ENCODE results near the gene ZNF428. TPM values are rescaled to one million over a fixed set of nuclear protein-coding genes. Genes with fewer than 3 reads are reported as not detected.

ZNF428 gene
- total RNA-seq, 1 donor: 37.3 TPM

GRCh38 chr19:43648633-43649032, 29.2 kb upstream of the ZNF428 start:
- H2AFZ ChIP-seq (ENCODE audit: low read length): no peak overlapping the region
- no peaks in the 10 kb centered on the region for H3K79me2 ChIP-seq (ENCODE audit: insufficient read depth, low read length)
- no peak overlapping the region for H3K4me2 ChIP-seq (ENCODE audit: insufficient read depth, low read length)
- no peaks in the 10 kb centered on the region for H3K4me1 ChIP-seq (ENCODE audit: insufficient read depth, low read length)
- no peaks in the 10 kb centered on the region for H3K9me3 ChIP-seq (ENCODE audit: low read depth, low read length)
- no peak for DNase-seq (ENCODE audit: insufficient read length, low spot score, missing footprints)
- no peak overlapping the region for H3K27ac ChIP-seq (ENCODE audit: low read depth, low read length)
- peaks cover 3% of the 10 kb centered on the region for H4K20me1 ChIP-seq (ENCODE audit: insufficient read depth, low read length)
- H3K4me3 ChIP-seq (ENCODE audit: insufficient read depth, low read length): no peak overlapping the region
- TF ChIP-seq CTCF (IDR thresholded peaks at IDR 0.05; ENCODE audit: extremely low read depth, low read depth, low read length): no peak
- H3K27me3 ChIP-seq (ENCODE audit: insufficient read depth, low read length): no peaks in the 10 kb centered on the region
- peaks cover 53% of the 10 kb centered on the region for H3K36me3 ChIP-seq (ENCODE audit: insufficient read depth, low read length)

GRCh38 chr19:43644181-43644580, 24.8 kb upstream of the ZNF428 start:
- peaks cover 3% of the 10 kb centered on the region for H4K20me1 ChIP-seq (ENCODE audit: insufficient read depth, low read length)
- H3K9me3 ChIP-seq (ENCODE audit: low read depth, low read length): no peaks in the 10 kb centered on the region
- no peak overlapping the region for H2AFZ ChIP-seq (ENCODE audit: low read length)
- no peak for TF ChIP-seq CTCF (IDR thresholded peaks at IDR 0.05; ENCODE audit: extremely low read depth, low read depth, low read length)
- H3K27me3 ChIP-seq (ENCODE audit: insufficient read depth, low read length): peaks cover 16% of the 10 kb centered on the region
- no peak overlapping the region for H3K4me3 ChIP-seq (ENCODE audit: insufficient read depth, low read length)
- no peaks in the 10 kb centered on the region for H3K79me2 ChIP-seq (ENCODE audit: insufficient read depth, low read length)
- H3K27ac ChIP-seq (ENCODE audit: low read depth, low read length): no peak overlapping the region
- peaks cover 22% of the 10 kb centered on the region for H3K36me3 ChIP-seq (ENCODE audit: insufficient read depth, low read length)
- no peaks in the 10 kb centered on the region for H3K4me1 ChIP-seq (ENCODE audit: insufficient read depth, low read length)
- no peak overlapping the region for H3K4me2 ChIP-seq (ENCODE audit: insufficient read depth, low read length)
- no peak for DNase-seq (ENCODE audit: insufficient read length, low spot score, missing footprints)

GRCh38 chr19:43643326-43643725, 23.9 kb upstream of the ZNF428 start:
- Histone ChIP-seq H3K36me3 (ENCODE audit: insufficient read depth, low read length) (peaks cover 14% of the 10 kb centered on the region), H4K20me1 (ENCODE audit: insufficient read depth, low read length) (no peaks in the 10 kb centered on the region), H2AFZ (ENCODE audit: low read length) (no peak overlapping the region), H3K9me3 (ENCODE audit: low read depth, low read length) (no peaks in the 10 kb centered on the region), H3K27me3 (ENCODE audit: insufficient read depth, low read length) (peaks cover 24% of the 10 kb centered on the region), H3K4me3 (ENCODE audit: insufficient read depth, low read length) (no peak overlapping the region), H3K4me1 (ENCODE audit: insufficient read depth, low read length) (no peaks in the 10 kb centered on the region), H3K27ac (ENCODE audit: low read depth, low read length) (no peak overlapping the region), H3K4me2 (ENCODE audit: insufficient read depth, low read length) (no peak overlapping the region), H3K79me2 (ENCODE audit: insufficient read depth, low read length) (no peaks in the 10 kb centered on the region)
- TF ChIP-seq CTCF (IDR thresholded peaks at IDR 0.05; ENCODE audit: extremely low read depth, low read depth, low read length): no peak
- no peak for DNase-seq (ENCODE audit: insufficient read length, low spot score, missing footprints)

- DNase-seq (ENCODE audit: insufficient read length, low spot score, missing footprints): no peak
- Histone ChIP-seq H3K9me3 (ENCODE audit: low read depth, low read length) (no peaks in the 10 kb centered on the region), H3K79me2 (ENCODE audit: insufficient read depth, low read length) (no peaks in the 10 kb centered on the region), H3K27ac (ENCODE audit: low read depth, low read length) (no peak overlapping the region), H3K4me3 (ENCODE audit: insufficient read depth, low read length) (no peak overlapping the region), H3K4me2 (ENCODE audit: insufficient read depth, low read length) (no peak overlapping the region), H4K20me1 (ENCODE audit: insufficient read depth, low read length) (no peaks in the 10 kb centered on the region), H2AFZ (ENCODE audit: low read length) (no peak overlapping the region), H3K36me3 (ENCODE audit: insufficient read depth, low read length) (peaks cover 6% of the 10 kb centered on the region), H3K27me3 (ENCODE audit: insufficient read depth, low read length) (peaks cover 32% of the 10 kb centered on the region), H3K4me1 (ENCODE audit: insufficient read depth, low read length) (no peaks in the 10 kb centered on the region)
- no peak for TF ChIP-seq CTCF (IDR thresholded peaks at IDR 0.05; ENCODE audit: extremely low read depth, low read depth, low read length)
These were observed 23.1 kb upstream of the ZNF428 start for GRCh38 chr19:43642531-43642930.
